OCI-LY7 (cell line): Measurements from ENCODE around the gene ARF5. TPM values are rescaled to one million over a fixed set of nuclear protein-coding genes. Genes with fewer than 3 reads are reported as not detected.

Experiments used
- BruUV-seq: library from RNA; stranded (reverse); fragments of 400-500 nt; replicated peaks from 2 replicates; lab custom pipeline; 2021; lab: Mats Ljungman, UMichigan
- CTCF ChIA-PET: fragments of 300-600 bp; sonication (Branson Sonifier 250); formaldehyde crosslinking; loops from one replicate; lab custom pipeline; 2022; ENCODE audit warnings: antibody characterized with exemption; ENCODE audit not compliant: unreplicated experiment; lab: Charles Lee
- POLR2A ChIA-PET: fragments of 300-600 bp; sonication (Branson Sonifier 250); formaldehyde crosslinking; loops from one replicate; lab custom pipeline; 2022; ENCODE audit warnings: antibody characterized with exemption; lab: Charles Lee
- DNase-seq: peaks from one replicate; pipeline ENCODE4 v3.0.0-alpha.2; 2015; ENCODE audit warnings: low spot score
- H2AFZ ChIP-seq: fragments of 200-600 bp; sonication (generic), shearing (Covaris generic); 2 replicates; pipeline ENCODE4 v1.6.1; 2014; ENCODE audit warnings: mild to moderate bottlenecking, antibody characterized with exemption, low read length, moderate library complexity
- H3K27ac ChIP-seq: fragments of 200-600 bp; sonication (generic); 2 replicates; pipeline ENCODE4 v1.5.1; 2014; ENCODE audit warnings: mixed run types, low read depth, mild to moderate bottlenecking, moderate library complexity, low read length, inconsistent platforms; ENCODE audit not compliant: poor library complexity, severe bottlenecking
- H3K36me3 ChIP-seq: fragments of 200-600 bp; sonication (generic); 2 replicates; pipeline ENCODE4 v1.6.1; 2014; ENCODE audit warnings: mild to moderate bottlenecking, antibody characterized with exemption, low read length, moderate library complexity, mixed read lengths; ENCODE audit not compliant: insufficient read depth
- H3K4me1 ChIP-seq: fragments of 200-600 bp; sonication (generic); 2 replicates; pipeline ENCODE4 v1.5.1; 2014; ENCODE audit warnings: mild to moderate bottlenecking, low read length; ENCODE audit not compliant: insufficient read depth, poor library complexity, severe bottlenecking
- H3K4me2 ChIP-seq: fragments of 200-600 bp; sonication (generic); 2 replicates; pipeline ENCODE4 v1.6.1; 2014; ENCODE audit warnings: mild to moderate bottlenecking, low read length
- H3K4me3 ChIP-seq: fragments of 200-600 bp; sonication (generic); 2 replicates; pipeline ENCODE4 v1.5.1; 2014; ENCODE audit warnings: mild to moderate bottlenecking, low read depth, low read length; ENCODE audit not compliant: poor library complexity, severe bottlenecking
- H3K79me2 ChIP-seq: fragments of 200-600 bp; sonication (generic); 2 replicates; pipeline ENCODE4 v1.6.1; 2016; ENCODE audit warnings: low read depth, mild to moderate bottlenecking, low read length, moderate library complexity, mixed read lengths; ENCODE audit not compliant: insufficient read depth
- H3K9me2 ChIP-seq: fragments of 200-600 bp; sonication (generic); 2 replicates; pipeline ENCODE4 v1.6.1; 2016; ENCODE audit warnings: mild to moderate bottlenecking, low read length, mixed read lengths; ENCODE audit not compliant: insufficient read depth
- H3K9me3 ChIP-seq: fragments of 200-600 bp; sonication (generic); 2 replicates; pipeline ENCODE4 v1.6.1; 2014; ENCODE audit warnings: mild to moderate bottlenecking, mixed run types, low read length, mixed read lengths
- H4K20me1 ChIP-seq: fragments of 200-600 bp; sonication (generic); 2 replicates; pipeline ENCODE4 v1.6.1; 2014; ENCODE audit warnings: mild to moderate bottlenecking, antibody characterized with exemption, low read length, moderate library complexity, mixed read lengths; ENCODE audit not compliant: insufficient read depth
- CTCF ChIP-seq: fragments of 200-600 bp; sonication (generic); conservative IDR thresholded peaks from 2 replicates; pipeline ENCODE4 v1.5.1; 2014; ENCODE audit warnings: mild to moderate bottlenecking, antibody characterized with exemption, low read length, moderate library complexity, mixed read lengths
- EZH2phosphoT487 ChIP-seq: fragments of 200-600 bp; sonication (generic); IDR thresholded peaks from 2 replicates; pipeline ENCODE4 v1.6.1; 2018; ENCODE audit warnings: low read depth, borderline replicate concordance, mild to moderate bottlenecking, mixed run types, antibody characterized with exemption, low read length, moderate library complexity, mixed read lengths
- intact Hi-C: fragments of 100-400 bp; cut with micrococcal nuclease; formaldehyde crosslinking; loops from one replicate; pipeline ENCODE4 v1.10.0; 2022; ENCODE audit not compliant: unreplicated experiment
- total RNA-seq, 2 experiments: library from RNA; depleted of rRNA in 1 of 2; stranded (reverse); fragments of >200 nt in 1 of 2; shearing (Covaris generic) in 1 of 2; gene quantifications; 2 replicates each; pipeline ENCODE4 v1.2.3, GENCODE V29; 2014 to 2022

Gene ARF5
- total RNA-seq, 2 experiments from 2014 or later, result 151 to 162 TPM

GRCh38 chr7:127625331-127625730 lies 37.1 kb downstream of the ARF5 start:
- H3K9me2 ChIP-seq, result no peaks in the 10 kb centered on the region
- no peak overlapping the region for H3K27ac ChIP-seq
- TF ChIP-seq EZH2phosphoT487 (no peak), CTCF (no peak)
- no TSS peak for BruUV-seq
- ChIA-PET CTCF (no interaction called here), POLR2A (no interaction called here)
- intact Hi-C loops, result no loop called here
- no peak overlapping the region for H3K4me3 ChIP-seq
- no peaks in the 10 kb centered on the region for H3K4me1 ChIP-seq
- no peaks in the 10 kb centered on the region for H3K36me3 ChIP-seq
- no peaks in the 10 kb centered on the region for H4K20me1 ChIP-seq
- DNase-seq, result no peak
- H3K9me3 ChIP-seq, result no peaks in the 10 kb centered on the region
- no peak overlapping the region for H3K4me2 ChIP-seq
- H3K79me2 ChIP-seq, result no peaks in the 10 kb centered on the region
- H2AFZ ChIP-seq, result no peak overlapping the region

- H3K79me2 ChIP-seq, result no peaks in the 10 kb centered on the region
- BruUV-seq, result no TSS peak
- intact Hi-C loops, result no loop called here
- H3K9me2 ChIP-seq, result no peaks in the 10 kb centered on the region
- H3K9me3 ChIP-seq, result no peaks in the 10 kb centered on the region
- H3K4me2 ChIP-seq, result no peak overlapping the region
- ChIA-PET CTCF (no interaction called here), POLR2A (no interaction called here)
- TF ChIP-seq EZH2phosphoT487 (no peak), CTCF (peak; percentile 51; the same call in 1 of the 2 replicates)
- H4K20me1 ChIP-seq, result no peaks in the 10 kb centered on the region
- no peaks in the 10 kb centered on the region for H3K36me3 ChIP-seq
- no peak overlapping the region for H2AFZ ChIP-seq
- no peaks in the 10 kb centered on the region for H3K4me1 ChIP-seq
- no peak overlapping the region for H3K27ac ChIP-seq
- no peak for DNase-seq
- no peak overlapping the region for H3K4me3 ChIP-seq
Measured at GRCh38 chr7:127628445-127628844, 40.2 kb downstream of the ARF5 start.

- BruUV-seq, result no TSS peak
- Histone ChIP-seq H3K9me3 (no peaks in the 10 kb centered on the region), H3K79me2 (no peaks in the 10 kb centered on the region), H2AFZ (no peak overlapping the region), H3K27ac (no peak overlapping the region), H3K4me1 (no peaks in the 10 kb centered on the region), H3K4me3 (no peak overlapping the region), H4K20me1 (no peaks in the 10 kb centered on the region), H3K36me3 (no peaks in the 10 kb centered on the region), H3K4me2 (no peak overlapping the region), H3K9me2 (no peaks in the 10 kb centered on the region)
- CTCF ChIA-PET, result no interaction called here
- intact Hi-C loops, result no loop called here
- DNase-seq, result peak; percentile 41
- POLR2A ChIA-PET, result no interaction called here
- TF ChIP-seq EZH2phosphoT487 (no peak), CTCF (peak; percentile 84)
Measured at GRCh38 chr7:127629268-127629854, 41.1 kb downstream of the ARF5 start.
